ENCODE measurements around the gene BASP1.

The BASP1 gene

GRCh38 chr5:17192191-17192590, 25.2 kb upstream of the BASP1 start:
- no peak for DNase-seq

- no peak for DNase-seq
Observed at GRCh38 chr5:17196024-17196423, 21.4 kb upstream of the BASP1 start.

GRCh38 chr5:17196697-17197096, 20.7 kb upstream of the BASP1 start:
- no peak for DNase-seq

- no peak for DNase-seq
Observed at GRCh38 chr5:17203329-17204132, 13.9 kb upstream of the BASP1 start.

GRCh38 chr5:17204133-17204489, 13.3 kb upstream of the BASP1 start:
- DNase-seq = no peak

- no peak for DNase-seq
Observed at GRCh38 chr5:17206021-17206420, 11.4 kb upstream of the BASP1 start.

- DNase-seq = no peak
Observed at GRCh38 chr5:17212191-17212590, 5.2 kb upstream of the BASP1 start.

- DNase-seq = no peak
Observed at GRCh38 chr5:17212996-17213395, 4.4 kb upstream of the BASP1 start.

- no peak for DNase-seq
Observed at GRCh38 chr5:17213938-17214337, 3.5 kb upstream of the BASP1 start.

- DNase-seq = no peak
Observed at GRCh38 chr5:17214893-17215292, 2.5 kb upstream of the BASP1 start.

- DNase-seq = no peak
Observed at GRCh38 chr5:17215361-17215760, 2.1 kb upstream of the BASP1 start.

- DNase-seq = peak; percentile 59
Observed at GRCh38 chr5:17216176-17216973, 1.1 kb upstream of the BASP1 start.

GRCh38 chr5:17216974-17217492, 398 bp upstream of the BASP1 start:
- no peak for DNase-seq

- DNase-seq = no peak
Observed at GRCh38 chr5:17218353-17219005, 1.0 kb downstream of the BASP1 start.

GRCh38 chr5:17219006-17219422, 1.6 kb downstream of the BASP1 start:
- peak; percentile 74 for DNase-seq

GRCh38 chr5:17219469-17219868, 2.0 kb downstream of the BASP1 start:
- peak; percentile 9 for DNase-seq

GRCh38 chr5:17219992-17220391, 2.6 kb downstream of the BASP1 start:
- no peak for DNase-seq

GRCh38 chr5:17220469-17220868, 3.0 kb downstream of the BASP1 start:
- no peak for DNase-seq

- DNase-seq = peak; percentile 87
Observed at GRCh38 chr5:17221843-17222636, 4.6 kb downstream of the BASP1 start.

GRCh38 chr5:17222664-17223063, 5.2 kb downstream of the BASP1 start:
- DNase-seq = no peak

- DNase-seq = no peak
Observed at GRCh38 chr5:17223367-17224185, 6.1 kb downstream of the BASP1 start.
